T-helper 9 cell (primary cell): ENCODE results near the gene FAM234A.
"Not testable (repeated sequence)": the region's sequence is repeated elsewhere in the genome, so short reads cannot be mapped to it uniquely, and the experiment has no call there.

Experiments used
- DNase-seq: peaks from one replicate; pipeline ENCODE4 v3.0.0-alpha.2; 2020

Gene FAM234A

DNA sequence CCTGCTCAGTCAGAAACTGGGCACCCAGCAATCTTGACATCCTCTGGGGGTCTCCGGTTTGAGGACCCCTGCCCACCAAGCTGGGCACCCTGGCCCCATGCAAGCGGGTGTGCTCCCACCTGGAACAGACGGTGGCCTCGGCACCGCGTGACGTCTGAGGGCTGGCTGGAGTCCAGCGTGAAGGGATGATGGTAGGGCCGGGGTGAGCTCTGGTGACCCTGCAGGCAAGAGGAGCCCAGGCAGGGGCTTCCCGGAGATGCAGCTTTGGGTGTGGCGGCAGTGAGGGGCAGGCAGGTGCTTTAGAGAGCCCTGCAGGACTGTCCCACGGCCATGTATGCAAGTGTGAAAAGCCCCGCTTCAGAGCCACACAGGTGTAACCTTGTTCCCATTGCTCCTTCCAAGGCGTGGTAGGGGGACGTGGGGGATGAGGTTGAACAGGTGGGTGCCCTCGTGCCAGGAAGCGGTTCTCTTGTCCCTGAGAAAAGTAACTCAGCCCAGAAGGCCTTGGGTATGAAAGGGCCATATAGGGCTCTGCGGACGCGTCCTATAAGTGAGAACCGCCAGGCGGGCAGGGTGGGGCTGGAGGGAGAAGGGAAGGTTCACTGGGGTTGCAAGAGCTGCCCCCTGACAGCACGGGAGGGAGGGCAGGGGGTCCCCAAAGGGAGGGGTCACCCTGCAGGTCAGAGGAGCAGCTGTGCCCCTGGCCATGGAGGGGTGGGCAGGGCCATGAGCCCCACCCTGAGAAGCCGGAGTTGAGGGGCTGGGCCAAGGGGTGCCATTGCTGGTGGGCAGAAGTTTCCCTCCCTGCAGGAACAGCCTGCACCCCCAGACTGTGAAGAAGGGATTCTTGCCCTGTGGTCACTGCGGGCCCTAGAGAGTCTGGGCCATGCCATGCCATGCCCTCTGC is 31.9 kb downstream of the FAM234A start:
- DNase-seq = no peak

DNA sequence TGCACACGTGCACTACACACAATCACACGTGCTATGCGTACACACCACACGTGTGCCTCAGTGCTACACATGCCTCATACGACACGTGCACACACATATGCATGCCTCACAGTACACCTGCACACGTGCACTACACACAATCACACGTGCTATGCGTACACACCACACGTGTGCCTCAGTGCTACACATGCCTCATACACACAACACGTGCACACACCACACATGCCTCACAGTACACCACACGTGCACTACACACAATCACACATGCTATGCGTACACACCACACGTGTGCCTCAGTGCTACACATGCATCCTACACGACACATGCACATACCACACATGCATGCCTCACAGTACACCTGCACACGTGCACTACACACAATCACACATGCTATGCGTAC is 32.9 kb downstream of the FAM234A start:
- DNase-seq = not testable (repeated sequence)

DNA sequence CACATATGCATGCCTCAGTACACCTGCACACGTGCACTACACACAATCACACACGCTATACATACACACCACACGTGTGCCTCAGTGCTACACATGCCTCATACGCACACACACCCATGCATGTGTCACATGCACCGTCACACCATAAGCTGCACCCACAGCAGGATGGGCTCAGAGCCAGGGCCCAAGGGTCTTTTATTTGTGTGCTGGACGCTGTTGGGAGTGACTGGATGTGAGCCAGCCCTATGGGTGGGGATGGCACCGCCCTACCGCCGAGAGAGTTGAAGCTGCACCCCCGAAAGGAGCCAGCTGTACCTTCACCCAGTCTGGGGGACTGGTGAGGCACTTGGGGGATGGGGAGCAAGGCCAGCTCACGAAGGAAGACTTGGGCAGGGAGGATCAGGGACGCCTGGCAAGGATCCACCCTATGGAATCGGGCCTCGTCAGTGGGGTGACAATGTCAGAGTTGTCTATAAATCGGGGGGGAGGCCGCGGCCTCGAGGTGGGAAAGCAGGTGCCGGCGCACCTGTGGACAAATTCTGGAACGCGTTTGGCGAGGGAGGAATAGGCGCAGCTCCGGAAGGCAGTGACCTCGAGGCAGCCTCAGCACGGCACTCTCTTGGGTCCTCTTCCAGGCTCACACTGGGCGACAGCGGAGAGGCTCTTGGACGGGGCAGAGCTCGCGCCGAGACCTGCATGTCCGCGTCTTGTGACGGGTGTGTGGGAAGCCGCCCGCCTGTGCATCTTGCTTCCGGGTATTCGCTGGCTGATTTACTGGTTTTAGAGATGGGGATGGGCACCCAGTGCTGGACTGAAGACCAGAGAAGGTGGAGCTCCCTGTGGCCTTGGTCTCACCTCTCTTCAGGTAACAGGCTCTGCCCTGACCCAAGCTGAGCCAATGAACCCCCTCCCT is 33.8 kb downstream of the FAM234A start:
- DNase-seq = no peak

DNA sequence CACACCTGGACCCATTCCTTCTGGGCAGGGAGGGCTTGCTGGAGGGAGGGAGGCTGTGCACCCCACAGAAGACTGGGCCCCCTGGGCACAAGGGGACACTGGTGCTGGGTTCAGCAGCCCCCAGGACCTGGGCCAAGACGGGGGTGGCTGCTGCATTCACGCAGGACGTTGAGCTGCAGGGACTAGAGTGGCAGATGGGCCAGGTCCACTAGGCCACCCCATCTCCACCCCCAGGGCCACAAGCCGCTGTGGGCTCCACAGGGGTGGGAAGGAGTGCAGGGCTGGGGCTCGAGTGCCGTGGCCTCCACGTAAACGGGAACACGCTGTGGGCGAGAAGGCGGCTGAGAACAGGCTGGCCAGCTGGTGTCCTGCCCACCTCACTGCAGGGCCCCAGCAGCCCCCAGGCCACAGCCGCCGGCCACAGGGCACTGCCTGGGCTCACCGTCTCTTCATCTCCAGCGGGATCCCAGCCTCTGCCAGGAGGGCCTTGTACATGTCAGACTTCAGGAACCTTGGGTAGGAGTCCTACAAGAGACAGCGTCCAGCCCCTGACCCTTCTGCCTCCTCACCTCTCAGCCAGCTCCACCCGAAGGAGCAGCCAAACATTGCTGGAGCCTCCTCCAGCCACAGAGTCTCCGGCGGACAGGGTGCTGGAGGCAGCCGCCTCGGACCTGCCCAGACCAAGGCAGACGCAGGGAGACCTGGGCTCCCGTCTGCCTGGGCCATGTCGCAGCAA is 34.6 kb downstream of the FAM234A start:
- no peak for DNase-seq

DNA sequence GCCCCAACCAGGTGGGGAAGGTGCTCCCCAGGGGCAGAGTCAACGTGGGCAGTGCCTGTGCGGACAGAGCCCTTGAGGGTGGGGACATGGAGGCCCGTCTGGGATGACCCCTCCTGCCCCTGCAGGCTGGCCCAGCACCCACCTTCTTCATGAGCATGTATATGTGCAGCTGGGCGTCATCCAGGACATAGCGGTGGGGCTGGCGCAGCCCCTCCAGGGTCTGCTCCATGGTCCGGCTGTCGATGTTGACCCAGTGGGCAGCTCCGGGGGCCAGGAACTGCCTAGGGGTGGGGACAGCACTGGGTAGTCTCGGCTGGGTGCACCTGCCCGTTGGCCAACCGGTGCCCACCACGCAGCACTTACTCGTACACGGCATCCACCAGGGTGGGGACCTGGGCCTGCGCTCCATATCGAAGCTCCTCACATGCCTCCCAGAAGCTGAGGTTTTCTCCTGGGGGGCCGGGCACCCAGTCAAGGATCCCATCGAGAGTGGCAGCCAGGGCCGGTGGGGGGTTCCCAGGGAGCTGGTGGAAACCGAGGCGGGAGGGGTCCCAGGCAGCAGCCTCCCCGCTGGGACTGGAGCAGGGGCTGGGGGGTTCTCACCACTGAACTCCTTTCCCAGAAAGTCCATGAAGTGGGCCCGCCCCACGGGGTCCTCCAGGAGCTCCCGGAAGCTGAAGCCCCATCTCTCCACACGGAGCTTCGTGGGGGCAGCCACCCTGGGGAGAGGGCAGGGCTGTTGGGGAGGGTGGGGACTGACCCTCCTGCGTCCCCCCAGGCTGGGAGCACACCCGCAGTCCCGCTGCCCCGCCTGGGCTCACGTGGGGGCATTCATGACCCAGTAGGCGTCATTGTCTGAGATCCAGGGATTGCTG is 36.0 kb downstream of the FAM234A start:
- DNase-seq = no peak

DNA sequence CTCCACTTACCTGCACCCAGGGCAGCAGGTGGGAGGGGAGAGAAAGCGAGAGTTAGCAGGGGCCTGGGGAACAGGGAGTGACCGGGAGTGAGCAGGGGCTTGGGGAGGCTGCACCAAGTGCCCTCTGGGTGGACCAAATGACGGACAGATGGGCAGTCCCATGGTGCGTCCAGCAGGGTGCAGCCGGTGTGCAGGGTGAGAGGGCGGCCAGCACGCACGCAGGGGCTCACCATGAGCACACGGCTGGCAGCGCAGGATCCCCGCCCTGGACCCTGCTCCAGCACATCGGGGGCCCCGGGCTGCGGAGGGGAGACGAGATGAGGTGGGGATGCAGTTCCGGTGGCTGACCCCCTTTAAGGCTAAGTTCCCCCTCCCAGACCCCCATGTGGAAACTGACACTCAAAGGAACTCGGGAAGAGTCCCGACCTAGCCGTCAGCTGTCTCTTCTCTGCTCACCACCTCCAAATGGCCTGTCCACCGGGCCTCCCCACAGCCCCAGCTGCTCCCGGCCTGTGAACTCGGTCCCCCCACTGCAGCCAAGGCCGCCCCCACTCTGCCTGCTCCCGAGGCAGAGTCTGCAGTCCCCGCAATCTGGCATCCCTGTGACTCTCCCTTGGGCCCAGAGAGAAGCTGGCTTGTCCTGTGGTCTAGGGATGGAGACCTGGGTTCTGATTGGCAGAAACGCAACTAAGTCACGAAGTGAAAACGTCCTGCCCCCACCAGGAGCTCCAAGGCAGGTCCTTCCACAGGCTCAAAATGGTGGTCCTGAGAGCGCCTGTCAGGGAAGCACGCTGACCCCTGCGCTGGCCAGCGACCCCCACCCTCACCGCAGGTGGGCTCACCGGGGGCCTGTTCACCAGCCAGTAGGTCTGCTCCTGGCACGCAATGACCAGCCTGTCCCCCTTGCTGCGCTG is 38.3 kb downstream of the FAM234A start:
- DNase-seq = no peak

DNA sequence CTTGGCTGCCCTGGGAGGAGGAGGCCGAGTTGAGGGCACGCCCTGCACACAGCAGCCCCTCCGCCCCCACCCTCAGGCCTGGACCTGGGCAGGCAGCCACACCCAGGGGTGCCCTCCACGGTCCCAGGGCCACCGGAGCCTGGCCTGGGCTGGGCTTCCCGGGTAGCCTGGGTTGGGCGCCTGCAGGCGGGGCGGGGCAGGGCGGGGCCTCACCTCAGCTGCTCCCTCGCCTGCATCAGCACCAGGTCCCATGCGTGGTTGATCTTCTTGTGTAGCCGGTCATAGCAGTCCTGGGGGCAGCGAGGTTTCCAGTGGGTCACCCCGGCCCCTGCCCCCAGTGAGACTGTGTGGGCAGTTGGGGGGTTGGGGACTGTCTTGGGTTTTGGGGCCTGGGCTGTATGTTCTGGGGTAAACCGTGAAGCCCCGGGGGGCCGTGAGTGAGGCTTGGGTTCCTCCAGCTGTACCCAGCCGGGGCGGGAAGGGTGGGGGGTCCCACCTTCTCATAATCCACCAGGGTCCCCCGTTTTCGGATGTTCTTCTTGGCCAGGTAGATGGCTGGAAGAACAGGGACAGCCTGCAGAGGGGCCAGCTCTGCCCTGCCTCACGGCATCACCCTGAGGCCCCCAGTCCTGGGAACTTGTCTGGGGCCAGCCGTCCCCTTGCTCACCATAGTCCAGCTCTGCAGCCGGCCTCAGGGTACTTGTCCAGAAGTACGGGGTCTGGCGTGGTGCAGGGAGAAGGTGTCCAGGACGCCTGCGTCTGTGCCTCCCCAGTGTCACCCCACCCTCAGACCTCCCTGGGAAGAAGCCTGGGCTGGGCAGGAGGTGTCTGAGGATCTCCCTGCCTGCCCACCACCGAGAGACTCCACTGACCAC is 39.2 kb downstream of the FAM234A start:
- DNase-seq = no peak

DNA sequence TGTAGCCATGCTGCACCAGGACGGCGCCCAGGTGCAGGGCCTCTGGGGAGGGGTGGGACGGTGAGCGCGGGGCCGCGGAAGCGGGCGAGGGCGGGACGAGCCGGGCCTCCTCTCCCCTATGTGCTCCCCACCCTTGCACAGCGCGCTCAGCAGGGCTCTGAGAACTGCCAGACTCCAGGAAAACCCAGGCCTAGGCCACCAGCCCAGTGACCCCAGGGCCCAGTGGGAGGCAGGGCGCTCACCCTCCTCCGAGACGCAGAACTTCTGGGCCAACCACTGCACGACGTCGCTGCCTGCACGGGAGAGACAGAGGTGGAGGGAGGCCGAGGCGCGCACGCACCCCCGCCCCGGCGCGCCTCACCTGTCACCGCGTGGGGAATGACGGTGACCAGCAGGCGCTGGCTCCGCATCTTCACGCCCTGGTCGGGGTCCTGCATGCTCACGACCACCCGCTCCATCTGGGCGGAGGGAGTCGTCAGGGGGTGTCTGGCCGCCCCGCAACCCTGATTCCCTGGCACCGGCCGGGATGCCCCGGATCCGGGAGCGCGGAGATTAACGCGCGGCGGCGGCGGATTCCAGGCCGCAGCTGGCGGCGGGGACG is 40.5 kb downstream of the FAM234A start:
- DNase-seq = no peak

DNA sequence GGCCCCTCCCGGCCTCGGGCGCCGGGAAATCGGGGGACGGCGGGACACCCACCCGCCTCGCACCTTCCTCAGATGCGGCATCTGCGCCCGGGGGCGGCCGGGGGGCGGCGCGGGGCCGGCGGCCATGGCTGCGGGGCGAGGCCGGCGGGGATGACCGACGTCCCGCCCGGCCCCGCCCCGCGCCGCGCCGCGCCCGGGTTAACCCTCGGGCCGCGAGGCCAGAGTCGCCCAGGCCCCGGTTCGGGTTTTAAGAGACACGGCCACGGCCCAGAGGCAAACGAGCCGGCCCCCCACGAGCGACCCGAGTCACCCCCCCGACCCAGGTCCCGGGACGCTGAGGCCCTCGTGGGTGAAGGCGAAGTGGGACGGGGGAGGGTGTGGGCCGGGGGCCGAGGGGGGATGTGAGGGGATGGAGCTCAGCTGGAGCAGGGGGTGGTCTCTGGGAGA is 41.2 kb downstream of the FAM234A start, which contains the start of gene RGS11:
Gene RGS11, minus strand, starts transcription at position 159 of the 447 bp plus-strand sequence. Its CDS starts 33 bp downstream, at position 126.
- DNase-seq = no peak

DNA sequence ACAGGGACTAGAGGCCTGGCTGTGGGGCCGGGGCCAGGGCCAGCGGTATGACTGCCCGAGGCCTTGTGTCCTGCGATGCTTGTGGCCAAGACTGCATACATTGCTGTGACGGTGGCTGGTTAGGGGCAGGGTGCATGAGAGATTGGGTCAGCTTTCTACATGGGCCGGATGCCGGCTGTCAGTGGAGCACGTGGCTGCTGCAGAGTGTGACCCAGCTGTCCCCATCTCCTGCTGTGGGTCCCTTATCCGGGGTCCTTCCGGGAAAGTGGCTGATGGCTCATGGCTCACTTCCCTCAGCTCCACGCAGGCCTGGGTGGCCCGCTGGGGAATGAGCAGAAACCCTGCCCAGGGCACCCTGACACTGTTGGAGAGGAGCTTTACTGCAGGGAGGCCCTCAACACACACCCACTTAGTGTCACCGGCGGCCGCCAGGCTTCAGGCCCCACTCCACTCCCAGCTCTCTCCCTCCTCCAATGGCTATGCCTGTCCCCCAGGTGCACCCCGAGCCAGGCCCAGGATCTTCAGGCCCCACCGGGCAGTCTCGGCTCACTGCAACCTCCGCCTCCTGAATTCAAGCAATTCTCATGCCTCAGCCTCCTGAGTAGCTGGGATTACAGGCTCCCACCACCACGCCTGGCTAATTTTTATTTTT is 41.9 kb downstream of the FAM234A start:
- no peak for DNase-seq

DNA sequence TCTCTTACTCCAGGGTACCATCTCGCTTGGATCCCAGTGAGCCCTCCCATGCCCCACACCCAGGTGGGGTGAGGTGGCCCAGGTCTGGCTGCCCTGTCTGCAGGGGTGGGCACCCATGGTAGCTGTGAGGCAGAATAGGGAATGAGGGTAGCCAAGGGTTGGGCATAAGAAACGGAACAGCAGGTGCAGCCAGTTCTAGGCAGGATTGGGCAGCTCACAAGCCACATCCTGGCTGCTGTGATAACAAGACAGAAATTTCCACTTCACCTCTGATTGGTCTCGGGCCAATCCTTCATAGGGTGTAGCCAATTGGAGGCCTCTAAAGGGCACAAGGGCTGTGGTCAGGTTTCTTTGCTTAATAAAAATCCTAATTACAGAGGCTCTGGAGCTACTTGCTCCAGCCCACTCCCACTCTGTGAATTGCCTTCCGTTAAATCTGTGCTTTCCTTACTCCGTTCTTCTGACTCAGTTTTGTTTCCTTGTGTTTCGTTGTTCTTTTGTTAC is 44.3 kb downstream of the FAM234A start:
- no peak for DNase-seq

DNA sequence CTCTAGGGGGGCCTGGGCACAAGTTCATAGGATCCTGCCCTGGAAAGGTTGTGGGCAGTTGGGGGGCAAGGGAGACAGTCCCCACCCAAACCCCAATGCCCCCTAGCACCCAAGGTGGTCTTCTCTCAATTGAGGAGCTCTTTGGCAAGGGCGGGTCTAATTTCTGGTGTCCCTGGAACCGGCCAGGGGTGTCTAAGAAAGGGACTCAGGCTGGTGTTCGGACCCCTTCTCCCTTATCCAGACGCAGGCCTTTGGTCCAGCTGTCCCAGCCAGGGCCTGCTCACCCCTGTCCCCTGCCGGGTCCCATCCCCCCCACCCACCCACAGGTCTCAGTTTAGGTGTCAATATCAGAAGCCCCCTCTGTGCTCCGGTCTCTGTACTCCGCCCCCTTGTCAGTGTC is 44.9 kb downstream of the FAM234A start:
- DNase-seq = no peak

DNA sequence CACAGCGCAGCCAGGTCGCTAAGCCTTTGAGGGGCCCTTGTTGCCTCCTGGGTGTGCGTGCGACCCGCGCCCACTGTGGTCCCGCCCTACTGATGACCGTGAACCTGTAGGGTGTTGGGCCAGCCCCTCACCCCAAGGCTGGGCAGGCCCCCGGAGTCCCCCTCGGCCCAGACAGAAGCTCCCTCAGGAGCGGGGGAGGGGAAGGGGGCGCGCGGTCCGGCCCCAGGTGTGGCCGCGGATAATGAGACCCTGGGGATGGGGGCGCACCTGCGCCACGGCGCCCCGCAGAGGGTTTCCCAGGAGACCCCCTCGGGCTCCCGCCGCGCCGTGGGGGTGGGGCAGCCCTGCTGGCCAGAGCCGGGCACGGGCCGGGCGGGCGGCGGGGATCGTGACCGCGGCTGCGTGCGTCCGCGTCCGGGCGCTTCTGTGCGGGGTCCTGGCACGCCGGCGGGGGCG is 45.4 kb downstream of the FAM234A start:
- no peak for DNase-seq

DNA sequence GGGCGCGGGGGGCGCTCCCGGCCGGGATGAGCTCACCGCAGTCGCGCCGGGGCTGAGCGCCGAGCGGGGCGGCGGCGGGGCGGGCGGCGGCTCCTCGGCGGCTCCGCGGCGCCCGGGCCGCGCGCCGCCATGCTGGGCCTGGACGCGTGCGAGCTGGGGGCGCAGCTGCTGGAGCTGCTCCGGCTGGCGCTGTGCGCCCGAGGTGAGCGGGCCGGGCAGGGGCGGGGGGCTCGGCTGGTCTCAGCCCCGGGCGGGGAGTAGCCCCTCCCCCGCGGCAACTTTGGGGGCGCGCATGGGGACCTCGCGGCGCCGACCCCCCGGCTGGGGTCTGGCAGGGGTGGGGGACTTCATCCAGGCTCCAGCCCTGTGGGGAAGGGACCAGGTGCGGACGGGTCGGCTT is 45.9 kb downstream of the FAM234A start, which contains the start of gene ARHGDIG:
Gene ARHGDIG, plus strand, starts transcription at position 40 of the 400 bp plus-strand sequence. Its CDS starts 90 bp downstream, at position 130.
- DNase-seq = no peak

DNA sequence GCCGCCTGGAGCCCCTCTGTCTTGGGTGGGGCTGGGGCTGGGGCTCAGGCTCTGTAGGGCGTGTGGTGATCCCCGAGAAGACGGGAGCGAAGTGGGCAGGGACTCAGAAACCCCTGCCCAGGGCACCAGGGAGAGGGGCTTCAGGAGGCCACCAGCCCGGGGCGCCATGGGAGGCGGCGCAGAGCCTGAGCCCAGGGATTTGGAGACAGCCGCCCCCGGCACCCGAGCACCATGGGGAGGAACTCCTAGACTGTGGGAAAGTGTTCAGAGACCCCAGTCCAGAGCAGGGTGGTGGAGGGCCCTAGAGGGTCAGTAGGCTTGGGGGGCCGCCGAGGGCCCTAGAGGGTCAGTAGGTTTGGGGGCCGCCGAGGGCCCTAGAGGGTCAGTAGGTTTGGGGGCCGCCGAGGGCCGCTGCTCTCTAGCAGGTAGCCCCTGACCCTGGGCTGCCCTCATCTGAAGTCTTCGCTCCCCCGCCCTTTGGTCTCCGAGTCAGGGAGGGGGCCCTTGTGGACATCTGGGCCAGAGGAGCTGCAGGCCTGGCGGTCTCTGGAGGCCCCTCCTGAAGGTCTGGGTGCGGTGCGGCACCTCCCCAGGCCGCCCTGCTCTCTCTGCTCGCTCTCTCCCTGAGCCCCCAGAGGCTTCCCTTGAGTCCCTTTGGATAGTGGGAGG is 46.5 kb downstream of the FAM234A start:
- DNase-seq = no peak

DNA sequence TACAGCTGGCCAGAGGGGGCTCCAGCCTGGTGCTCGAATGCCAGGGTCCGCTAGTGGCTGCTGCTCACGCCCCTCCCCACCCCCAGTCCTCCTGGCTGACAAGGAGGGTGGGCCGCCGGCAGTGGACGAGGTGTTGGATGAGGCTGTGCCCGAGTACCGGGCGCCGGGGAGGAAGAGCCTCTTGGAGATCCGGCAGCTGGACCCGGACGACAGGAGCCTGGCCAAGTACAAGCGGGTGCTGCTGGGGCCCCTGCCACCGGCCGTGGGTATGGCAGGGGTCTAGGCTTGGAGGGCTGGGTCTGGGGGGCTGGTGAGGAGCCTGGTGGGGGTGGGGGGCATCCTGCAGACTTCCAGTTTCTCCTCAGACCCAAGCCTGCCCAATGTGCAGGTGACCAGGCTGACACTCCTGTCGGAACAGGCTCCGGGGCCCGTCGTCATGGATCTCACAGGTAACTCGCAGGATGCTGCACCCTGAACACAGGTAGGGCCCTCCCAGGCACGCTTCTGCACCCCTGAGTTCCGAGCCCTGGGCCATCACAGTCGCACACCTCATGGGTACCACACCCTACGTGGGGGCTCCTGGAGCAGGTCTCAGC is 47.1 kb downstream of the FAM234A start:
- no peak for DNase-seq

DNA sequence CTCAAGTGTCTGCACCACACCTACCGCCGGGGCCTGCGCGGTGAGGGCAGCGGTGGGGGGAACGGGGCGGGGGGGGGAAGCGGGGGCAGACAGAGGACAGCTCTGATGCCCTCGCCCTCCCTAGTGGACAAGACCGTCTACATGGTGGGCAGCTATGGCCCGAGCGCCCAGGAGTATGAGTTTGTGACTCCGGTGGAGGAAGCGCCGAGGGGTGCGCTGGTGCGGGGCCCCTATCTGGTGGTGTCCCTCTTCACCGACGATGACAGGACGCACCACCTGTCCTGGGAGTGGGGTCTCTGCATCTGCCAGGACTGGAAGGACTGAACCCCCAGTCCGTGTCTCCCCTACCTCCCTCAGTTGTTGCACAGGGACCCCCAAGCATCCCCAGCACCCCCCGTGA is 47.9 kb downstream of the FAM234A start:
- no peak for DNase-seq
